GM12878 (cell line): Measurements from ENCODE around the gene BLOC1S5. TPM values are rescaled to one million over a fixed set of nuclear protein-coding genes. Genes with fewer than 3 reads are reported as not detected.

ENCODE experiments used
- ASH2L ChIP-seq: fragments of 300-600, 200-600 bp; sonication (generic); IDR thresholded peaks from 2 replicates; pipeline ENCODE4 v1.6.1; 2017; ENCODE audit warnings: low read depth, mild to moderate bottlenecking, borderline replicate concordance
- BHLHE40 ChIP-seq, 2 experiments: fragments of 450-650 bp in 1 of 2; IDR thresholded peaks; 2 replicates each; pipeline ENCODE4 v1.6.1; 2011 to 2017; ENCODE audit warnings: low read depth in 2 of 2, borderline replicate concordance in 1 of 2, improper control_type of control experiment in 1 of 2, low read length in 1 of 2, mild to moderate bottlenecking in 1 of 2
- CBFB ChIP-seq: IDR thresholded peaks from 2 replicates; pipeline ENCODE4 v1.6.1; 2016; ENCODE audit warnings: antibody characterized with exemption, low read depth
- DPF2 ChIP-seq: fragments of 450-650 bp; IDR thresholded peaks from 2 replicates; pipeline ENCODE4 v1.6.1; 2017; ENCODE audit warnings: mild to moderate bottlenecking
- FOXK2 ChIP-seq: fragments of 450-650 bp; IDR thresholded peaks from 2 replicates; pipeline ENCODE4 v1.6.1; 2017; ENCODE audit warnings: mild to moderate bottlenecking, moderate library complexity
- KAT2A ChIP-seq: conservative IDR thresholded peaks from 2 replicates; pipeline ENCODE4 v1.6.1; 2011; ENCODE audit warnings: low read depth, low read length; ENCODE audit not compliant: control insufficient read depth
- KLF5 ChIP-seq: fragments of 450-650 bp; IDR thresholded peaks from 2 replicates; pipeline ENCODE4 v1.6.1; 2014; ENCODE audit warnings: mild to moderate bottlenecking; ENCODE audit not compliant: partially characterized antibody
- POU2F2 ChIP-seq: IDR thresholded peaks from 3 replicates; pipeline ENCODE4 v1.6.1; 2011; ENCODE audit warnings: low read depth, mild to moderate bottlenecking, low read length, borderline replicate concordance
- SPI1 ChIP-seq: IDR thresholded peaks from 2 replicates; pipeline ENCODE4 v1.6.1; 2011; ENCODE audit warnings: low read depth, mild to moderate bottlenecking, low read length, moderate library complexity, borderline replicate concordance; ENCODE audit not compliant: insufficient read depth
- WRNIP1 ChIP-seq: IDR thresholded peaks from 2 replicates; pipeline ENCODE4 v1.6.1; 2011; ENCODE audit warnings: low read depth, low read length, improper control_type of control experiment, borderline replicate concordance
- polyA plus RNA-seq, 11 experiments: library from polyadenylated mRNA; depleted of rRNA in 4 of 11; unstranded in 6 of 11; stranded (reverse) in 5 of 11; fragments of >200 nt; fragmentation: Nextera tagmentation in 4 of 11; fragmentation: Illumina TruSeq in 1 of 11; extraction: Ambion mirVana in 4 of 11; extraction: Trizol in 1 of 11; gene quantifications; 1 replicate in 1 of 11; 2 replicates in 10 of 11; pipeline versions ENCODE4 v1.2.1 to v1.2.3, GENCODE V29; 2011 to 2016; ENCODE audit warnings: inconsistent platforms in 2 of 11, missing spikeins in 2 of 11, low read depth in 1 of 11
- total RNA-seq, 4 experiments: library from RNA; depleted of rRNA in 3 of 4; stranded (reverse); fragments of >200 nt in 3 of 4; fragmentation: Illumina TruSeq in 1 of 4; extraction: Trizol in 1 of 4; gene quantifications; 2 replicates each; pipeline versions ENCODE4 v1.2.1 to v1.2.3, GENCODE V29; 2013 to 2021
- TF ChIP-seq, protein P1 (sequence below): fragments of 150-350 bp; IDR thresholded peaks from 2 replicates; pipeline ENCODE4 v1.6.1; 2016; ENCODE audit warnings: low read depth, low read length
- TF ChIP-seq, protein P2 (sequence below): IDR thresholded peaks from 2 replicates; pipeline ENCODE4 v1.6.1; 2011; ENCODE audit warnings: low read depth, low read length, improper control_type of control experiment, borderline replicate concordance
- TF ChIP-seq, protein P3 (sequence below): fragments of 450-650 bp; conservative IDR thresholded peaks from 2 replicates; pipeline ENCODE4 v1.6.1; 2017; ENCODE audit warnings: mild to moderate bottlenecking, moderate library complexity

The BLOC1S5 gene
- total and polyA plus RNA-seq, 10 of the 15 experiments (the other 5 are each of a cell fraction or from before 2014, with no cell fraction given) = 4.3 to 22.2 (median 16.1) TPM

DNA sequence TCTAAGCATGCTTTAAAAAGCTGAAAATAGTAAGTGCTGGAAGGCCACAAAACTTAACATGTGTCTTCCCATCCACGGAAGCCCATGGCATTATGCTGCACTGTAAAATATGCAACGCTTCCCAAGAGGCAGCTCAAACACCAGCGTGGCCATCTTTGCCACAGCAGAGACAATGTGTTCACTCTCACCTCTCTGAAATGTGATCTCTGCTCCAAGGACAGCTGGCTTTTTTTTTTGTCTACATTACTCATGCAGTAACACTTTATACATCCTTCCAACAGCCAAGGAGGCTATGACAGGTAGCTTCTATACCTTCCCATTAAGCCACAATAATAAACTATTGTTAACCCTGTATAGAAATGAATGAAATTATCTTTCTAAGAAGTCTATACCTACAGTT is 49.2 kb downstream of the BLOC1S5 start (continued):
- no peak for TF ChIP-seq BHLHE40 (IDR thresholded peaks at IDR 0.05; ENCODE audit: borderline replicate concordance in 1 of 2, low read depth in 2 of 2, low read length in 1 of 2)
- no peak for TF ChIP-seq WRNIP1
- TF ChIP-seq KAT2A = no peak
- TF ChIP-seq, protein P1, sequence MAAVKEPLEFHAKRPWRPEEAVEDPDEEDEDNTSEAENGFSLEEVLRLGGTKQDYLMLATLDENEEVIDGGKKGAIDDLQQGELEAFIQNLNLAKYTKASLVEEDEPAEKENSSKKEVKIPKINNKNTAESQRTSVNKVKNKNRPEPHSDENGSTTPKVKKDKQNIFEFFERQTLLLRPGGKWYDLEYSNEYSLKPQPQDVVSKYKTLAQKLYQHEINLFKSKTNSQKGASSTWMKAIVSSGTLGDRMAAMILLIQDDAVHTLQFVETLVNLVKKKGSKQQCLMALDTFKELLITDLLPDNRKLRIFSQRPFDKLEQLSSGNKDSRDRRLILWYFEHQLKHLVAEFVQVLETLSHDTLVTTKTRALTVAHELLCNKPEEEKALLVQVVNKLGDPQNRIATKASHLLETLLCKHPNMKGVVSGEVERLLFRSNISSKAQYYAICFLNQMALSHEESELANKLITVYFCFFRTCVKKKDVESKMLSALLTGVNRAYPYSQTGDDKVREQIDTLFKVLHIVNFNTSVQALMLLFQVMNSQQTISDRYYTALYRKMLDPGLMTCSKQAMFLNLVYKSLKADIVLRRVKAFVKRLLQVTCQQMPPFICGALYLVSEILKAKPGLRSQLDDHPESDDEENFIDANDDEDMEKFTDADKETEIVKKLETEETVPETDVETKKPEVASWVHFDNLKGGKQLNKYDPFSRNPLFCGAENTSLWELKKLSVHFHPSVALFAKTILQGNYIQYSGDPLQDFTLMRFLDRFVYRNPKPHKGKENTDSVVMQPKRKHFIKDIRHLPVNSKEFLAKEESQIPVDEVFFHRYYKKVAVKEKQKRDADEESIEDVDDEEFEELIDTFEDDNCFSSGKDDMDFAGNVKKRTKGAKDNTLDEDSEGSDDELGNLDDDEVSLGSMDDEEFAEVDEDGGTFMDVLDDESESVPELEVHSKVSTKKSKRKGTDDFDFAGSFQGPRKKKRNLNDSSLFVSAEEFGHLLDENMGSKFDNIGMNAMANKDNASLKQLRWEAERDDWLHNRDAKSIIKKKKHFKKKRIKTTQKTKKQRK = no peak
- TF ChIP-seq CBFB = no peak
- TF ChIP-seq, protein P2, sequence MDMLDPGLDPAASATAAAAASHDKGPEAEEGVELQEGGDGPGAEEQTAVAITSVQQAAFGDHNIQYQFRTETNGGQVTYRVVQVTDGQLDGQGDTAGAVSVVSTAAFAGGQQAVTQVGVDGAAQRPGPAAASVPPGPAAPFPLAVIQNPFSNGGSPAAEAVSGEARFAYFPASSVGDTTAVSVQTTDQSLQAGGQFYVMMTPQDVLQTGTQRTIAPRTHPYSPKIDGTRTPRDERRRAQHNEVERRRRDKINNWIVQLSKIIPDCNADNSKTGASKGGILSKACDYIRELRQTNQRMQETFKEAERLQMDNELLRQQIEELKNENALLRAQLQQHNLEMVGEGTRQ = no peak
- TF ChIP-seq ASH2L = no peak
- no peak for TF ChIP-seq FOXK2
- TF ChIP-seq KLF5 = no peak
- TF ChIP-seq, protein P3, sequence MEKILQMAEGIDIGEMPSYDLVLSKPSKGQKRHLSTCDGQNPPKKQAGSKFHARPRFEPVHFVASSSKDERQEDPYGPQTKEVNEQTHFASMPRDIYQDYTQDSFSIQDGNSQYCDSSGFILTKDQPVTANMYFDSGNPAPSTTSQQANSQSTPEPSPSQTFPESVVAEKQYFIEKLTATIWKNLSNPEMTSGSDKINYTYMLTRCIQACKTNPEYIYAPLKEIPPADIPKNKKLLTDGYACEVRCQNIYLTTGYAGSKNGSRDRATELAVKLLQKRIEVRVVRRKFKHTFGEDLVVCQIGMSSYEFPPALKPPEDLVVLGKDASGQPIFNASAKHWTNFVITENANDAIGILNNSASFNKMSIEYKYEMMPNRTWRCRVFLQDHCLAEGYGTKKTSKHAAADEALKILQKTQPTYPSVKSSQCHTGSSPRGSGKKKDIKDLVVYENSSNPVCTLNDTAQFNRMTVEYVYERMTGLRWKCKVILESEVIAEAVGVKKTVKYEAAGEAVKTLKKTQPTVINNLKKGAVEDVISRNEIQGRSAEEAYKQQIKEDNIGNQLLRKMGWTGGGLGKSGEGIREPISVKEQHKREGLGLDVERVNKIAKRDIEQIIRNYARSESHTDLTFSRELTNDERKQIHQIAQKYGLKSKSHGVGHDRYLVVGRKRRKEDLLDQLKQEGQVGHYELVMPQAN = no peak
- no peak for TF ChIP-seq POU2F2
- TF ChIP-seq SPI1 = no peak
- no peak for TF ChIP-seq DPF2
